C4-2B (cell line): ENCODE measurements around the gene TPK1.
"Not testable (repeated sequence)": the region's sequence is repeated elsewhere in the genome, so short reads cannot be mapped to it uniquely, and the experiment has no call there.

ENCODE experiments used
- ZFX ChIP-seq: fragments of 450-650 bp; IDR thresholded peaks from 2 replicates; pipeline ENCODE4 v1.6.1; 2017
- TF ChIP-seq, protein P1 (sequence below): fragments of 450-650 bp; conservative IDR thresholded peaks from 2 replicates; pipeline ENCODE4 v1.5.1; 2017; ENCODE audit warnings: mild to moderate bottlenecking

DNA sequence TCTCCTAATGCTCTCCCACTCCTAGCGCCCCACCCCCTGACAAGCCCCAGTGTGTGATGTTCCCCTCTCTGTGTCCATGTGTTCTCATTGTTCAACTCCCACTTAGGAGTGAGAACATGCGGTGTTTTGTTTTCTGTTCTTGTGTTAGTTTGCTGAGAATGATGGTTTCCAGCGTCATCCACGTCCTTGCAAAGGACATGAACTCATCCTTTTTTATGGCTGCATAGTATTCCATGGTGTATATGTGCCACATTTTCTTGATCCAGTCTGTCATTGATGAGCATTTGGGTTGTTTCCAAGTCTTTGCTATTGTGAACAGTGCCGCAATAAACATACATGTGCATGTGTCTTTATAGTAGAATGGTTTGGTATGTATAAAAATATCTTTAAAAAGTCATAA lies 261.1 kb downstream of the TPK1 start:
- TF ChIP-seq, protein P1, sequence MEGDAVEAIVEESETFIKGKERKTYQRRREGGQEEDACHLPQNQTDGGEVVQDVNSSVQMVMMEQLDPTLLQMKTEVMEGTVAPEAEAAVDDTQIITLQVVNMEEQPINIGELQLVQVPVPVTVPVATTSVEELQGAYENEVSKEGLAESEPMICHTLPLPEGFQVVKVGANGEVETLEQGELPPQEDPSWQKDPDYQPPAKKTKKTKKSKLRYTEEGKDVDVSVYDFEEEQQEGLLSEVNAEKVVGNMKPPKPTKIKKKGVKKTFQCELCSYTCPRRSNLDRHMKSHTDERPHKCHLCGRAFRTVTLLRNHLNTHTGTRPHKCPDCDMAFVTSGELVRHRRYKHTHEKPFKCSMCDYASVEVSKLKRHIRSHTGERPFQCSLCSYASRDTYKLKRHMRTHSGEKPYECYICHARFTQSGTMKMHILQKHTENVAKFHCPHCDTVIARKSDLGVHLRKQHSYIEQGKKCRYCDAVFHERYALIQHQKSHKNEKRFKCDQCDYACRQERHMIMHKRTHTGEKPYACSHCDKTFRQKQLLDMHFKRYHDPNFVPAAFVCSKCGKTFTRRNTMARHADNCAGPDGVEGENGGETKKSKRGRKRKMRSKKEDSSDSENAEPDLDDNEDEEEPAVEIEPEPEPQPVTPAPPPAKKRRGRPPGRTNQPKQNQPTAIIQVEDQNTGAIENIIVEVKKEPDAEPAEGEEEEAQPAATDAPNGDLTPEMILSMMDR = not testable (repeated sequence)
- not testable (repeated sequence) for TF ChIP-seq ZFX
